GM21786 (cell line): Measurements from ENCODE around the gene TMEM69.
"Not testable (repeated sequence)": the region's sequence is repeated elsewhere in the genome, so short reads cannot be mapped to it uniquely, and the experiment has no call there.

Source experiments
- ATAC-seq: cut with Tn5 transposase; IDR thresholded peaks from one replicate; pipeline ENCODE4 v1.9.1; 2021; ENCODE audit not compliant: unreplicated experiment

Gene TMEM69, protein sequence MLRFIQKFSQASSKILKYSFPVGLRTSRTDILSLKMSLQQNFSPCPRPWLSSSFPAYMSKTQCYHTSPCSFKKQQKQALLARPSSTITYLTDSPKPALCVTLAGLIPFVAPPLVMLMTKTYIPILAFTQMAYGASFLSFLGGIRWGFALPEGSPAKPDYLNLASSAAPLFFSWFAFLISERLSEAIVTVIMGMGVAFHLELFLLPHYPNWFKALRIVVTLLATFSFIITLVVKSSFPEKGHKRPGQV

DNA sequence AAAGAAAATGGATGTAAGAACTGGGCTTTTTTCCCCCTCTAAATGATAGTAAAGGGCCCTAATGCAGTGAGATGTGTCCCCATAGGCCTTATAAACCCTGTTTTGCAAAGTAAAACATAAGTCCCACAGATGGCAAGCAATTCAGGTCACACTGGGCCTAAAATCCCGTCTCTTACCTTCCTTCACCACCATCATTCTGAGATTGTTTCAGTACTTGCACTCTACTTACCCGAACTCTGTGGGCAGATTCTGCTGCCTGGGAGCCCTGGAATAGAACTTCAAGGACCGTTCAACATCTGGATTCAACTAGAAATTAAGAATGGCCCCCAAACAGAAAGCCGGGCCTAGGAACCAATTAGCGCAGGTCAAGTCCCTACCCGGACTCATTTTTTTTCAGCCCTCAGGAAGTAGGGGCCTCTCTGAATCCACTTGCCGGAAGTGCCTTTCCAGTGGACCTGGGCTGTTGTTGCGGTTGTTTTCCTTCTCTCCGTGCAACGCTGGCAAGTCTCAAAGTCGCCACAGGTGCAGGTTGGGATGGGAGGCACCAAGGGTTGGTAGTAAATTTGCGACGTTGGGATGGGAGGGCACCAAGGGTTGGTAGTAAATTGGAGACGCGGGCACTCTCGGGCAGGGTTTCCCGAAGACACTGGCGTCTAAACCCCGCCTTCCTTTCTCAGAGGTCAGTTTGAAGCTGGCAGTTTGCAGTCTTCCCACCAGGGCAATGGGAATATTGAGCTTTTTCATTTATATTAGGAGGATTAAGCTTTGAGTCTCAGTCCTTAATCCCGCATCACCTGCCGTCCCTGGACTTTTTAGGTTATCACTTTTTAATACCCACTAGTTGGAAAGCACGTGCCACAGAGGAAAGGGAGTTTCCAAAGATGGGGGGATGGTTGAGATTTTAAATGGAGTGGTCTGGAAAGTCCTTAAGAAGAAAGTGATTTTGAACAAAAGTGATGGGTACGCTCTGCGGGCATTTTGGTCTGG lies at the start of gene TMEM69:
TSS of gene TMEM69 (plus strand) at position 428 of the 987 bp plus-strand sequence. CDS start 2,888 bp downstream, outside the sequence.
- ATAC-seq, result no peak

DNA sequence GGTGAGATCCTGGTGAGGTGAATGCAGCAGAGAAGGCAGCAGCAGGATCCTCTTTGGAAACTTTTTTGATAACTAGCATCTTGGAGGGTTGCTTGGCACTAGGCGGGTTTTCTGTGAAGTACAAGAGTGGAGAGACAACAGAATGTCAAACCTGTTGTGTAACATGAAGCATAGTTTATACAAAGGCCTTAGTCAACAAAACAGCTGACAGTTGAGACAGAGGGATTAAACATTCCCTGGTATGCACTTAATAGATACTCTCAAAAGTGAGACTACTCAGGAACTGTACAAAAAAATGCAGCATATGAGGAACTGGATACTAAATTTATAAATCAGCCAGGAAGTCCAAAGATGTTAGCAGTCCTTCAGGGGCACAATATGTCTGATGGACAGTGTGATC lies 47.7 kb upstream of the TMEM69 start:
- no peak for ATAC-seq

DNA sequence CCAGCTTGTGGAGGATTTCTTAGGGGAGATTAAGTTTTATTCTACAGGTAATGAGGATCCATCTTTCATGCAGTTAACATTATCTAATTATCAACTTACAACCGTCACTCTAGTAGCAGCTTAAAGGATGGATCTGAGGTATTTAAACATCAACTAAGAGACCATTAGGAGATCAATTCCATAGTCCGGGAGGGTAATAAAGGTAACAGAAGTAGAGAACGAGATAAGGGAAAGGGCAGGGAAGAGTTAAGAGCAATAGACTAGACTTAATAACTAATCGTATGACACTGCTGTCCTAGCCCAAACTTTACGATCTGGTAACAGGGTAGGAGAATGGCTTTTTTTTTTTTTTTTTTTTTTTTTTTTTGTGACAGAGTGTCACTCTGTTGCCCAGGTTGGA lies 44.7 kb upstream of the TMEM69 start:
- no peak for ATAC-seq

DNA sequence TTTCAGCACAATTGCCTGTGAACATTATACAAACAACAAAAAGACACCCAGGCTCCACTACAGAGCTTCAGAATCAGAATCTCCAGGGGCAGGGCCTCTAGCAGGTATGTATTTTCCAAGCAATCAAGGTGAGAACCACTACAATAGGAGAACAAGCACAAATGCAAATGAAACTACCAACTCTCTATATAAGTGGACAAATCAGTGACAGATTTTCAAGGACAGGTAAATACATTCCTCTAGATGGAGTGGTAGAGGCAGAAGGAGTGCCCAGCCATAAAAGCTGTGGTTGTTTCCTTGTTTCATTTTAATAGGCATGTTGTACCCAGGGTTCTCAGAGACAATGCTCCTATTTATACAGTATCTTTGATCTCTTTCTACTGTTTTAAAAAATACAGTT lies 44.0 kb upstream of the TMEM69 start:
- ATAC-seq, result no peak

DNA sequence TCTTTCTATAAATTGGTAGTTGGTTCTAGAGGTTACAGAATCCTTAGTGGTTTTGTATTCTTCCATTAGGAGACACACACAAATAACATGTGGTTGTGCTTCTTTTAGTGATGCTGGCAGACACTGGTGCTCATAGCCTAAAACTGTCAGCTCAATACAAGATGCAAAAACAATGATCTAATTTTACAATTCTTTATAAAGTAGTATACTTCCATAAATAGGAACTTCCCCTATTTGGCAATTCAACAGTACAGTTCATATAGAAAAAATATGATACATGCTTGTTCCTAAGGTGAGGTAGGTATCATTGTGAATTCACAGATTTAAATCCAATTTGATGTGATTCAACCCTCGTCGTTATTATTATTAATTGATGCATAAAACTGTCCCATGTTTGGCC lies 43.3 kb upstream of the TMEM69 start:
- no peak for ATAC-seq

DNA sequence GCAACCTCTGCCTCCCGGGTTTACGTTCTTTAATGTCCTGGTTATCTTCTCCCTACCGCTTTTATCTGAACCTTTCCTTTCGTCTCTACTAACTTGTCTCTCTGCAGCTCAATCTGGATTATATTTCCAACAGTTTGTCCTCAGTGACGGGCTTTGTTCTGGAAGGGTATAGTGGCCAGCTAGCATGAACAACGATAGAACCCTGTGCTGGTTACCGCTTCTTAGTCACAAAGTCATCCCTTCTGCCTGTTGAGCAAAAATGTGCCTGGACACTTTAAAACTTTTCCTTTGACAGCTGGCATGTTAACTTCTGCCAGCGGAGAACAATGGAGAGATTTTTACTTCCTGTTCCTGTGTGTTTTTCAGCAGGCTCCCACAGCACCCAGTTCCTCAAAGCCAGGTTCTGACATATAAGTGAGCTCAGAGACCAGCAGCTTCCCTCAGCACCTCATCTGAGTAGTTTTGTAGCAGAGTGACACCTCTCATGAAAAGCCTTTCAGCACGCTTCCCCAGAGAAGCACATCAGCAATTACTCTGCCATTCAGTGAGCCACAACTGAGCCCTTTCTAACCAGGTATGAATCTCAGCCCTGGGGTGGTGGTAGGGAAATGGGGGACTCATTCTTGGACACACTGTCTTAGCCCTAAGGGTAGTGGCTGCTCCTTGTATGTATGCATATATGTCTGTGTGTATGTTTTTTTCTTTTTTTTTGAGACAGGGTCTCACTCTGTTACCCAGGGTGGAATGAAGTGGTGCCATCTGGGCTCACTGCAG lies 40.5 kb upstream of the TMEM69 start:
- no peak for ATAC-seq

DNA sequence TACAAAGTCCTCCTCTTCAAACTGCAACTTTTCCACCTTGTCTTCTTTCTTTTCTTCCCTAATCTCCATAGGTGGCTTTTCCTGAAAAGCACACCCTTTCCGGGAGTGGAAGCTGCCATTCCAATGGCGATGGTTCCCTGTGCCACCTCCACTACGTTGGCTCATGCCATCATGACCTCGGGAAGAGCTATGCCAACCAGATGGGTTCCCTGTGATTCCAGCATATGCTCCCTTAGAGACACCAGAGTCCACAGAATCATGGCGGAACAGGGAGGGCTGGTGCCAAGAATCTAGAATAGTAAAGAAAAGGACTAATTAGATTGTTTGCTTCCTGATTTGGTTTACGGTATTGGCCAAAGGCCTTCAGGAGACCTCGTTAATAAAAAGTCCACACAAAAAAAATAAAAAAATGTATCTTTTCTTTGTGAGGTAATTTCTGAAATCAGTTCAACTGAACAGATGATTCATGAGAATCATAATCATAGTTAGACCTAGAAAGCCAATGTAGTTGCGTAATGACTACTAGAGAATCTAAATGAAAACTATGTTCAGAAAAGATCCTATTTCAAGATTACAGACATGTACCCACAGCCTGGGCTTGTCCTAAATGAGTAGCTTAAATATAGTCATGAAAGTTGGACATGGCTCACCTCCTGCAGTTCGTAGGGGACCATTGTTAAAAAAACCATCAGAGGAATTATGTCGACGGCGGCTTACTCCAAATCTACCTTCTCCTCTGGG lies 33.3 kb upstream of the TMEM69 start:
- no peak for ATAC-seq

DNA sequence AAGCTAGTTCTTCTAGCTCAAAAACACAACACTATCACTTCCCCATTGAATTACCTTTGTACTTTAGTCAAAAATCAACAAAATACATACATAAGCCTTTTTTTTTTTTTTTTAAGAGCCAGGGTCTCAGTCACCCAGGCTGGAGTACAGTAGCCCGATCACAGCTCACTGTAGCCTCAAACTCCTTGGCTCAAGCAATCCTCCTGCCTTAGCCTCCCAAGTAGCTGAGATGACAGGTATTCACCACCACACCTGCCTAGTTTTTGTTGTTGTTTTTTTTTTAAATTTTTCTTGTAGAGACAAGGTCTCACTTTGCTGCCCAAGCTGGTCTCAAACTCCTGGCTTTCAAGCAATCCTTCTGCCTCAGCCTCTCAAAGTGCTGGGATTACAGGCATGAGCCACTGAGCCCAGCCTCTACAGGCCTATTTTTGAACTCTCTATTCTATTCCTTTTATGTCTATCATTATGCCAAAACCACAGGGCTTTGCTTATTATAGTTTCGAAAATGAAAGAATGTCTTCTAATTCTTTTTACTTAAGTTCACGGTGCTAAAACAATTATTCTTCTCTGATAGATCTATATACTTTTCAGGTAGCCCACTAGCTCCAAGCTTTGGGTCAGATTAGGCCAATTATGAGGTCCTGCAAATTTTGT lies 31.3 kb upstream of the TMEM69 start:
- no peak for ATAC-seq

DNA sequence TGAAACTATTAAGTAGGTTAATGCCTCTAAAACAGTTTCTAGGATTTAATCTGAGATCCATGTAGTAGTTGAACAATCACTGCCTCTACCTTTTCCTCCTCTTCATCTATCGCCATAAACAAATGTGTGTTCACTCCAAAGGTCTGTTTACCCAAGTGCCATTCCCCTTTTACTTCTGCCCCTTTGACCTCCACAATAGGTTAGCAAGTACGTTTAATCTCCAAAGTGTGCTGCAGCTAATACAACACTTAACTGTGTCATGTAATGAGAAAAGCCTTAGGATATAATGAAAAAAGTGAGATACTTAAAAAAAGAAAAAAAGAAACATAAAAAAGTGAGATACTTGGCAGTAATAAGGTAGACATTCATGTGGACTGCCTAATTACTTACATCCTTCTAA lies 29.8 kb upstream of the TMEM69 start:
- no peak for ATAC-seq

DNA sequence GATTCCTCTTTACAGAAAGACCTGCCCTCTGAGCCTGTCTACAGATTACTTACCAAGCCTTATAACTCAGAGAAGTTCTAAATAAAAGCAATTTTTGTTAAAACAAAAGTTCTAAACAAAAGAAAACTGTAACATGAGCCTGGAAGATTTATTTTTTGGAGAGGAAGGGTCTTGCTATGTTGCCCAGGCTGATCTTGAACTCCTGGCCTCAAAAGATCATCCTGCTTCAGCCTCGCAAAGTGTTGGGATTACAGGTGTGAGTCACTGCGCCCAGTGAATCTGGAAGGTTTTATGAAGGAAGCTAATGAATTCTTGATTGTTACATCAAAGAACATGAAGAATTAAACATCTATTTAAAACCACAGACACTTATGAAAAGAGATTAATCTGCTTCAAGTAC lies 28.8 kb upstream of the TMEM69 start:
- ATAC-seq, result no peak

DNA sequence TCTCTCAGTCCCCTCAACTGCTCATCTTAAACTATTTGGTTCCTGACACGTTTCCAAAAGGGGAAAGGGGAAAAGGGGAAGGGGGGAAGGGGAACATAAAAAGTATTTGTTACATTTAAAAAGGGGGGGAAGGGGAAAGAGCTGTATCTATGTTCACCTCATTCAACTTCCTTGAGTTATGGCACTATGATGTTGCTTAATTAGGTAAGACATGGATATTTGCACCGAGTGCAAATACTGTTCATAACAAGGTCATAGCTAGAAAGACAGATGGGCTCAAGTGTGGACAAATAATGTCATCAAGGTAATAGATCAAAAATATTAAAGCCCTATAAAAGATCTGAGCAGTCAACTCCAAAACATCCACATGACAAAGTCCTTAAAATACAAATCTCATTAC lies 27.6 kb upstream of the TMEM69 start:
- ATAC-seq, result no peak

DNA sequence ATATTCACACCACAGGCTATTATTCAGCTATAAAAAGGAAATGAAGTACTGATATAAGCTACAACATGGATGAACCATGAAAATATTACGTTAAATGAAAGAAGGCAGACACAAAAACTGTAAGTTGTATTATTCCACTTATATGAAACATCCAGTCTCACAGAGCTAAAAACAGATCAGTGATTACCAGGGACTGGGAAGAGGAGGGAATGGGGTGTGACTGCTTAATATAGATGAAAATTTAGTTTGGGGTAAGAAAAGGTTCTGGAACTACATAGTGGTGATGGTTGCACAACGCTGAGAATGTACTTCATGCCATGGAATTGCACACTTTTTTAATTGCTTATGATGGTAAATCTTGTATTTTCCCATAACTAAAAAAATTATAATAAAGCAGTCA lies 21.1 kb upstream of the TMEM69 start:
- ATAC-seq, result no peak

DNA sequence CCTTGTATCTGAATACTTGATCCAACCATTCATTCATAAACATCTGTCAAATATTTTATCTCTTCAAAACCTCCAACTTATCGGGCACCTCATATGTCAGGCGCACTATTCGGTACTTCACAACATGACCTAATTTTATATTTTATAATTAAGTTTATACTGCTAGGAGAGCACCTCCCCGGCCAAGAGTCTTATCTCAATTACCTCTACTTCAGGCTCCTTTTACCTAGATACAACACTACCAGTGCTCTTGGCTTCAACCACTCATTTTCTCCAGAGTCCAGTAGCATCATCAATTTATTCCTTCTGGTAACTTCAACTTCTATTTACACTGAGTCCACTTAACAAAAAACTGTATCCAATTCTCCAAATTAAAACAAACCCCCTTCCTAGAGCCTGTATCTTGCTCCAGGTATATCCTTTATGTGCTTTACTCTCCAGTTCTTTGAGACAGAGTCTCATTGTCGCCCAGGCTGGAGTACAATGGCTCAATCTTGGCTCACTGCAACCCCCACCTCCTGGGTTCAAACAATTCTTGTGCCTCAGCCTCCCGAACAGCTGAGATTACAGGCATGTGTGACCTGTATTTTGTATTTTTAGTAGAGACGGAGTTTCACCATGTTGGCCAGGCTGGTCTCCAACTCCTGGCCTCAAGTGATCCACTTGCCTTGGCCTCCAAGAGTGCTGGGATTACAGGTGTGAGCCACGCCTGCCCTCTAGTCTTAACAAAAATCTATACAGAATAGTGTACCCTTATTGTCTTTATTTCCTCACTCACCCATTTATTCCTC lies 20.5 kb upstream of the TMEM69 start:
- ATAC-seq, result no peak

DNA sequence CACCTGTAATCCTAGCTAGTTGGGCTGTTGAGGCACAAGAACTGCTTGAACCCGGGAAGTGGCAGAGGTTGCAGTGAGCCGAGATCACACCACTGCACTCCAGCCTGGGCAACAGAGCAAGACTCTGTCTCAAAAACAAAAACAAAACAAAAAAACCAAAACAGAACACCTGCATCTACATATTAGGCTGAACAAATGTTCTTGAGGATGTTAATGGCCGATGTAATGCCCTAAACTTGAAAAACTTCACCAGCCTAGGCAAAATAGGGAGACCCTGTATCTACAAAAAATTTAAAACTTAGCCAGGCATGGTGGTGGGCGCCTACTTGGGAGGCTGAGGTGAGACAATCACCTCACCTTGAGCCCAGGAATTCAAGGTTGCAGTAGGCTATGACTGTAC lies 19.5 kb upstream of the TMEM69 start:
- ATAC-seq, result no peak

DNA sequence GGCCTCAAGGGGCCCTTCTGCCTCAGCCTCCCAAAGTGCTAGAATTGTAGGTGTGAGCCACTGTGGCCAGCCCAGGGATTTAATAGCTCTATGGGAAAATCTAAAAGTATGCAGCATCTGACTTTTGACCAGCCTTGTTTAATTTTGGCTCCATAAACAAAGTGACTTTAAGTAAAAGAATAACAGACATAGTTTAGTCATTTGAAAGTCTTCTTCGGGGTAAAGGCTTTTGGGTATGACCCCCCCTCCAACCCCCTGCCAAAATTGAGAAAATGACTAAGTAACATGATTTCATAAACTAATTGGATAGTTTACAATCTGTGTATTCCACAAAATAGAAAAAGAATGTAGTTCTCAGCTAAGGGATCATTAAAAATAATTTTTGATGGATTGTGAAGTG lies 18.6 kb upstream of the TMEM69 start:
- ATAC-seq, result no peak

DNA sequence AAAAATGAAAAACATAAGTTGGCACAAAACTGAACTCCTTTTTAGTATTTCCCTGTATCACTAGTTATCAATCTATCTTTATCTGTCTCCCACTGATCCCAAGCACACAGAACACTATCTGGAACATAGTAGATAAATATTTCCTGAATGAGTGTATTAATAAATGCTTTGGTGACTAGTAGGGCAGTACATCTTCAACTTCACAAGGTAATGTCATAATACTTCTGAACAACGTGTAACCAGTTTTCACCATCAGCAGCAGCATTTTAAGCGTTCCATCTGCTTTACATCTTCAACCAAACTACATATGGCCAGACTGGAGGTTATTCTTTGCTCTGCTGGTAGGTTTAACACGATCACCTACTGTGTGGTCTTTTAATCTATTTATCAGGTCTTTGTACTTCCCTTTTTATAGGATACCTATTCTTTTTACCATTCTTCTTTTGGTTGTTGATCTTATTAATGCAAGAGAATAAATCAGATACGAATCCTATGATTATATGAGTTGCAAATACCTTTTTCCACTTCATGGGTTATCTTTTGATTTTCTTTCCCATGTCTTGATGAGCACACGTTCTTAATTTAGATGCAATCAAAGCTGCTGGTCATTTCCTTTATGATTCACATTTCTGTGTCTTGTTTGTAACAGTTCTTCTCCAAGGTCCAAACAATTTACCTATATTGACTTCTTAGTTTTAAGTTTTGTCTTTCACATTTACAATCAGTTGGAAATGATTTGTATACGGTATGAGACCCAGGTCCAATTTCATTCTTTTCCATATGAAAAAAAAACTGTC lies 17.9 kb upstream of the TMEM69 start:
- no peak for ATAC-seq

DNA sequence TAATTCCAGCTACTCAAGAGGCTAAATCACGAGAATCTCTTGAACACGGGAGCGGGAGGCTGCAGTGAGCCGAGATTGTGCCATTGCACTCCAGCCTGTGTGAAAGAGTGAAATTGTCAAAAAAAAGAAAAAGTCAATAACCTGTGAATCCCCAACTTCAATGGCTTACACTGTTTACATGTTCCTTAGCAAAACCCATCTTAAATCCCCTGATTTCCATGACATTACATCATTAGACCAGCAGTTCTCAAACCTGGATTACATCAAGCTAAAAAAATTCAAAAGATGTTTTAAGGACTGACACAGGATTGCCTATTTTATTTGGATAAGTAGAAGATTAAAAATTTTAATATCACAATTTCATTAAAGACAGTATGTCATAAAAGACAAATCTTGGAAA lies 14.0 kb upstream of the TMEM69 start:
- no peak for ATAC-seq

DNA sequence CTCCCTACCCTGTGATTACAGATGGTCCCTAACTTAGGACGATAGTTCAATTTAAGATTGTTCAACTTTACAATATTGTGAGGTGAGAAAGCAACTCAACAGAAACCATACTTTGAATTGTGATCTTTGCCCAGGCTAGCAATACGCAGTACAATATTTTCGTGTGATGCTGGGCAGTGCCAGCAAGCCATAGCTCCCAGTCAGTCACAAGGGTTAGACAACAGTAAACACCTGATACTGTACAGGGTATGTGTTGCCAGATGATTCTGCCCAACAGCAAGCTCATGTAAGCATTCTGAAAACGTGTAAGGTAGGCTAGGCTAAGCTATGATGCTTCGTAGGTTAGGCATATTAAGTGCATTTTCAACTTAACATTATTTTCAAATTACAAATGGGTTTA lies 13.5 kb upstream of the TMEM69 start:
- no peak for ATAC-seq

DNA sequence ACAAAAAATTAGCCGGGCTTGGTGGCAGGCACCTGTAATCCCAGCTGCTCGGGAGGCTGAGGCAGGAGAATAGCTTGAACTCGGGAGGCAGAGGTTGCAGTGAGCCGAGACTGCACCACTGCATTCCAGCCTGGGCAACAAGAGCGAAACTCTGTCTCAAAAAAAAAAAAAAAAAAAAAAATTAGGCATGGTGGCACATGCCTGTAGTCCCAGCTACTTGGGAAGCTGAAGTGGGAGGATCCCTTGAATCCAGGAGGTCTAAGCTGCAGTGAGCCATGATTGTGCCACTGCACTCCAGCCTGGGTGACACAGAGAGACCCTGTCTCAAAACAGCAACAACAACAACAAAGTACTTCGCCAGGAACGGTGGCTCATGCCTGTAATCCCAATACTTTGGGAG lies 11.4 kb upstream of the TMEM69 start:
- ATAC-seq, result not testable (repeated sequence)
